IMR-90 (cell line): ENCODE measurements around the gene RYK.

Experiments used
- CEBPB ChIP-seq: IDR thresholded peaks from 2 replicates; pipeline ENCODE4 v1.6.1; 2012; ENCODE audit warnings: low read depth, low read length, improper control_type of control experiment
- CHD1 ChIP-seq: IDR thresholded peaks from 2 replicates; pipeline ENCODE4 v1.6.1; 2012; ENCODE audit warnings: low read depth, low read length, improper control_type of control experiment
- CTCF ChIP-seq: conservative IDR thresholded peaks from 2 replicates; pipeline ENCODE4 v1.5.1; 2012; ENCODE audit warnings: mild to moderate bottlenecking, low read depth, low read length, improper control_type of control experiment
- MAFK ChIP-seq: IDR thresholded peaks from 2 replicates; pipeline ENCODE4 v1.6.1; 2012; ENCODE audit warnings: low read depth, low read length, improper control_type of control experiment
- MAZ ChIP-seq: IDR thresholded peaks from 2 replicates; pipeline ENCODE4 v1.6.1; 2012; ENCODE audit warnings: low read depth, mild to moderate bottlenecking, low read length, improper control_type of control experiment, moderate library complexity, borderline replicate concordance
- MXI1 ChIP-seq: IDR thresholded peaks from 2 replicates; pipeline ENCODE4 v1.6.1; 2012; ENCODE audit warnings: low read depth, mild to moderate bottlenecking, low read length, moderate library complexity, borderline replicate concordance
- NFE2L2 ChIP-seq: fragments of 150-350 bp; IDR thresholded peaks from 2 replicates; pipeline ENCODE4 v1.6.1; 2016; ENCODE audit warnings: low read depth, mild to moderate bottlenecking, low read length
- POLR2A ChIP-seq: IDR thresholded peaks from 2 replicates; pipeline ENCODE4 v1.6.1; 2012; ENCODE audit warnings: mild to moderate bottlenecking, low read depth, low read length
- RAD21 ChIP-seq: IDR thresholded peaks from 2 replicates; pipeline ENCODE4 v1.6.1; 2012; ENCODE audit warnings: low read length, improper control_type of control experiment
- RCOR1 ChIP-seq: IDR thresholded peaks from 2 replicates; pipeline ENCODE4 v1.6.1; 2012; ENCODE audit warnings: mild to moderate bottlenecking, low read length, improper control_type of control experiment; ENCODE audit not compliant: insufficient replicate concordance
- RFX5 ChIP-seq: IDR thresholded peaks from 2 replicates; pipeline ENCODE4 v1.8.0; 2012; ENCODE audit warnings: low read depth, mild to moderate bottlenecking, low read length, moderate library complexity
- SMC3 ChIP-seq: fragments of 150-350 bp; IDR thresholded peaks from 2 replicates; pipeline ENCODE4 v1.6.1; 2016; ENCODE audit warnings: low read depth, mild to moderate bottlenecking, antibody characterized with exemption, low read length, moderate library complexity
- TF ChIP-seq, protein P1 (sequence below): fragments of 150-350 bp; IDR thresholded peaks from 2 replicates; pipeline ENCODE4 v1.6.1; 2017; ENCODE audit warnings: mild to moderate bottlenecking, antibody characterized with exemption, low read length, low read depth
- TF ChIP-seq, protein P2 (sequence below): fragments of 150-350 bp; IDR thresholded peaks from 2 replicates; pipeline ENCODE4 v1.6.1; 2016; ENCODE audit warnings: low read depth, mild to moderate bottlenecking, low read length, moderate library complexity, borderline replicate concordance

DNA sequence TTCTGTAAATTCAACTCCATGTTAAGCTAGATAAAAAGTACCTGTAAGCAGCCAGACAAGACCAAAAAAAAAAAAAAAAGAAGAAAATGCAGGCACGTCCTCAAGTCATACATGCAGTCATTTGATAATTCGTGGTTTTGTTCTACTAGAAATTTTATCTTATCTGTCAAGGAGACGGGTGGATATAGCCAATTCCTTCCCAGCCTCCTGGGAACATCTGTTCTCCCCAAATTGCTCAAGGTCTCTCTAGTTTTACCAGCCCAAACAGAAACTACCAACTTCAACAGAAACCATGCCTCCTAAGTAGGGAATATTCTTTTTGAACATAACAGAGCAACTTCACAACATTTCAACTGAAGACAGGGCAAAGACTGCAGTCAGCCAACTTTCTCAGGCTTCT, 19.5 kb downstream of the RYK start:
- TF ChIP-seq CHD1 (no peak), CEBPB (no peak), RCOR1 (no peak), CTCF (no peak), MAFK (no peak), POLR2A (no peak), RFX5 (no peak), MAZ (no peak), RAD21 (no peak), NFE2L2 (no peak), SMC3 (no peak), MXI1 (no peak)
- TF ChIP-seq, protein P1, sequence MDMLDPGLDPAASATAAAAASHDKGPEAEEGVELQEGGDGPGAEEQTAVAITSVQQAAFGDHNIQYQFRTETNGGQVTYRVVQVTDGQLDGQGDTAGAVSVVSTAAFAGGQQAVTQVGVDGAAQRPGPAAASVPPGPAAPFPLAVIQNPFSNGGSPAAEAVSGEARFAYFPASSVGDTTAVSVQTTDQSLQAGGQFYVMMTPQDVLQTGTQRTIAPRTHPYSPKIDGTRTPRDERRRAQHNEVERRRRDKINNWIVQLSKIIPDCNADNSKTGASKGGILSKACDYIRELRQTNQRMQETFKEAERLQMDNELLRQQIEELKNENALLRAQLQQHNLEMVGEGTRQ: no peak
- TF ChIP-seq, protein P2, sequence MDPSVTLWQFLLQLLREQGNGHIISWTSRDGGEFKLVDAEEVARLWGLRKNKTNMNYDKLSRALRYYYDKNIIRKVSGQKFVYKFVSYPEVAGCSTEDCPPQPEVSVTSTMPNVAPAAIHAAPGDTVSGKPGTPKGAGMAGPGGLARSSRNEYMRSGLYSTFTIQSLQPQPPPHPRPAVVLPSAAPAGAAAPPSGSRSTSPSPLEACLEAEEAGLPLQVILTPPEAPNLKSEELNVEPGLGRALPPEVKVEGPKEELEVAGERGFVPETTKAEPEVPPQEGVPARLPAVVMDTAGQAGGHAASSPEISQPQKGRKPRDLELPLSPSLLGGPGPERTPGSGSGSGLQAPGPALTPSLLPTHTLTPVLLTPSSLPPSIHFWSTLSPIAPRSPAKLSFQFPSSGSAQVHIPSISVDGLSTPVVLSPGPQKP: no peak
